ENCODE measurements around the gene ADAMTS10. TPM values are rescaled to one million over a fixed set of nuclear protein-coding genes. Genes with fewer than 3 reads are reported as not detected.

ADAMTS10 gene
- total and polyA plus RNA-seq, 10 of the 15 experiments (the other 5 are each of a cell fraction or from before 2014, with no cell fraction given), result 0.01 to 2.5 (median 0.42) TPM; not detected in 3

GRCh38 chr19:8635422-8635821, 24.9 kb upstream of the ADAMTS10 start:
- no peaks in the 10 kb centered on the region for H3K36me3 ChIP-seq (ENCODE audit: control insufficient read depth in 2 of 2, insufficient read depth in 2 of 2, low read length in 1 of 2)
- H3K9me3 ChIP-seq (replicated peaks; ENCODE audit: control insufficient read depth, insufficient read depth, low read length), result no peaks in the 10 kb centered on the region; the same call in 2 of the 3 replicates
- FAIRE-seq (no peak), DNase-seq (ENCODE audit: low read depth, low spot score) (no peak), ATAC-seq (no peak)
- H4K20me1 ChIP-seq (ENCODE audit: control insufficient read depth, insufficient read depth), result no peaks in the 10 kb centered on the region
- intact Hi-C loops (cut with micrococcal nuclease; ENCODE audit: unreplicated experiment), result no loop called here
- H3K4me2 ChIP-seq (ENCODE audit: control insufficient read depth, insufficient read depth), result no peak overlapping the region
- no peaks in the 10 kb centered on the region for H3K79me2 ChIP-seq (ENCODE audit: control insufficient read depth, insufficient read depth, low read length)
- SMC1A ChIA-PET (ENCODE audit: uncharacterized antibody, unreplicated experiment), result no interaction called here
- RAD21 ChIA-PET (ENCODE audit: unreplicated experiment), result no interaction called here
- in situ Hi-C loops (cut with MboI), result no loop called here
- H3K4me1 ChIP-seq (ENCODE audit: control insufficient read depth, insufficient read depth, low read length), result no peaks in the 10 kb centered on the region
- H2AFZ ChIP-seq (ENCODE audit: control insufficient read depth, low read depth, low read length), result no peak overlapping the region
- CTCF ChIA-PET, result no interaction called here
- no peaks in the 10 kb centered on the region for H3K27me3 ChIP-seq (replicated peaks in 1 of 2; ENCODE audit: control insufficient read depth in 2 of 2, insufficient read depth in 2 of 2, low read length in 1 of 2)
- H3K4me3 ChIP-seq, result no peak overlapping the region
- POLR2A ChIA-PET, result no interaction called here
- H3K9ac ChIP-seq (ENCODE audit: control insufficient read depth, insufficient read depth, low read length), result no peak overlapping the region
- 41% methylated on average over 8 of the region's 8 CpGs for WGBS (ENCODE audit: insufficient coverage, insufficient replicate concordance, low lambda C conversion rate, missing lambda C conversion rate)
- H3K27ac ChIP-seq (ENCODE audit: control insufficient read depth, insufficient read depth), result no peak overlapping the region
- BruUV-seq (replicated peaks), result no TSS peak
- TF ChIP-seq CUX1 (IDR thresholded peaks at IDR 0.05; ENCODE audit: insufficient replicate concordance, low read depth, low read length) (no peak), SUPT20H (IDR thresholded peaks at IDR 0.05; ENCODE audit: borderline replicate concordance, control insufficient read depth, low read depth, low read length) (no peak), RELB (IDR thresholded peaks at IDR 0.05; ENCODE audit: low read depth) (no peak), DPF2 (IDR thresholded peaks at IDR 0.05) (no peak), WRNIP1 (IDR thresholded peaks at IDR 0.05; ENCODE audit: borderline replicate concordance, low read depth, low read length) (no peak), NRF1 (conservative IDR thresholded peaks at IDR 0.05; ENCODE audit: low read depth, low read length) (no peak), BMI1 (IDR thresholded peaks at IDR 0.05; ENCODE audit: borderline replicate concordance) (no peak), RFX5 (IDR thresholded peaks at IDR 0.05; ENCODE audit: low read depth, low read length) (no peak), CEBPB (IDR thresholded peaks at IDR 0.05; ENCODE audit: borderline replicate concordance in 1 of 2, low read depth in 2 of 2, low read length in 2 of 2) (no peak), CREB1 (IDR thresholded peaks at IDR 0.05; ENCODE audit: low read depth) (no peak), NFXL1 (IDR thresholded peaks at IDR 0.05; ENCODE audit: borderline replicate concordance) (no peak), CBFB (IDR thresholded peaks at IDR 0.05; ENCODE audit: low read depth) (no peak), YY1 (IDR thresholded peaks at IDR 0.05; ENCODE audit: low read depth, low read length) (no peak), ZNF622 (IDR thresholded peaks at IDR 0.05) (no peak), NKRF (conservative IDR thresholded peaks at IDR 0.05) (no peak)
- TF ChIP-seq, protein P1, sequence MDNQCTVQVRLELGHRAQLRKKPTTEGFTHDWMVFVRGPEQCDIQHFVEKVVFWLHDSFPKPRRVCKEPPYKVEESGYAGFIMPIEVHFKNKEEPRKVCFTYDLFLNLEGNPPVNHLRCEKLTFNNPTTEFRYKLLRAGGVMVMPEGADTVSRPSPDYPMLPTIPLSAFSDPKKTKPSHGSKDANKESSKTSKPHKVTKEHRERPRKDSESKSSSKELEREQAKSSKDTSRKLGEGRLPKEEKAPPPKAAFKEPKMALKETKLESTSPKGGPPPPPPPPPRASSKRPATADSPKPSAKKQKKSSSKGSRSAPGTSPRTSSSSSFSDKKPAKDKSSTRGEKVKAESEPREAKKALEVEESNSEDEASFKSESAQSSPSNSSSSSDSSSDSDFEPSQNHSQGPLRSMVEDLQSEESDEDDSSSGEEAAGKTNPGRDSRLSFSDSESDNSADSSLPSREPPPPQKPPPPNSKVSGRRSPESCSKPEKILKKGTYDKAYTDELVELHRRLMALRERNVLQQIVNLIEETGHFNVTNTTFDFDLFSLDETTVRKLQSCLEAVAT (IDR thresholded peaks at IDR 0.05), result no peak
